NCI-H2171 (cell line): ENCODE results near the gene KDM2A.
"Not testable (repeated sequence)": the region's sequence is repeated elsewhere in the genome, so short reads cannot be mapped to it uniquely, and the experiment has no call there.

Experiments used
- DNase-seq: peaks from one replicate; lab custom pipeline; 2025; lab: John Stamatoyannopoulos, UW

KDM2A gene

DNA sequence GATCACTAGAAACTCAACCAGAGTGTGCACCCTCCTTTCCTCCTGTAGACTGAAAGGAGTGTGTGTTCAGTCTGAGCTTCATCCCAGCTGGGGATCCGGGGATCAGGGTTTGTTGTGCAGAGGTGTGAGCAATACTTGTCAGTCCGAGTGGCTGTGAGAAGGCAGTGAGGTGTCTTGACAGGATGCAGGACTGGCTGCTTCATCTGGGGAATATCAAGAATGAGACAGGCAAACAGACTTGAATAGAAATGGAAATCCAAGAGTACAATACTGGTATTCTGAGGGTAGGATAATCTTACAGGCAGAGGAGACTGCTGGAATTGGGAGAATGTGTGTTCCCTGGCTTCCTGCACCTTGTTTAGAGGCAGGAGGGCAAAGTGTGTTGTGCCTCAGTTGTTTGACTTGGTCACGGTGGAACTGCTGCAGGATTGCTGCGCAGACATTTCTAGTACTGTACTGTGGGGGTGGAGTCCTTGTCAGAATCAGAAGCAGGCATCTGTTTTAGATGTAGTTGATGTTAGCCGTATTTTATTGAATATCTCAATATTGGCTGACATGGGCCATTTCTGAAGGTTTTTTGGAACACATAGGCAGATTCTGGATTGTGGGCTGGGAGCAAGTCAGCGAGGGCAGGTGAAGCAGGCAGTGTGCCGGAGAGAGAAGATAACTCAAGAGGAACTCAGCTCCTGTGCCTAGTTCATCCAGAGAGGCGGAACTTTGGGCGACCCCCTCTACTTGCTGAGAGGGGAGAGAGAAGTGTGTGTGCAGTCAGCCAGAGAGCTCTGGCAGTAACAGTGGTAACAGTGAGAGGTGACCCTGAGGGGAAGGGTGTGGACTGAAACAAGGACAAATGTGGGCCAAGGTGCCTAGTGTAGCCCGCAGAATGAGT is 120.1 kb downstream of the KDM2A start:
- DNase-seq, result no peak

DNA sequence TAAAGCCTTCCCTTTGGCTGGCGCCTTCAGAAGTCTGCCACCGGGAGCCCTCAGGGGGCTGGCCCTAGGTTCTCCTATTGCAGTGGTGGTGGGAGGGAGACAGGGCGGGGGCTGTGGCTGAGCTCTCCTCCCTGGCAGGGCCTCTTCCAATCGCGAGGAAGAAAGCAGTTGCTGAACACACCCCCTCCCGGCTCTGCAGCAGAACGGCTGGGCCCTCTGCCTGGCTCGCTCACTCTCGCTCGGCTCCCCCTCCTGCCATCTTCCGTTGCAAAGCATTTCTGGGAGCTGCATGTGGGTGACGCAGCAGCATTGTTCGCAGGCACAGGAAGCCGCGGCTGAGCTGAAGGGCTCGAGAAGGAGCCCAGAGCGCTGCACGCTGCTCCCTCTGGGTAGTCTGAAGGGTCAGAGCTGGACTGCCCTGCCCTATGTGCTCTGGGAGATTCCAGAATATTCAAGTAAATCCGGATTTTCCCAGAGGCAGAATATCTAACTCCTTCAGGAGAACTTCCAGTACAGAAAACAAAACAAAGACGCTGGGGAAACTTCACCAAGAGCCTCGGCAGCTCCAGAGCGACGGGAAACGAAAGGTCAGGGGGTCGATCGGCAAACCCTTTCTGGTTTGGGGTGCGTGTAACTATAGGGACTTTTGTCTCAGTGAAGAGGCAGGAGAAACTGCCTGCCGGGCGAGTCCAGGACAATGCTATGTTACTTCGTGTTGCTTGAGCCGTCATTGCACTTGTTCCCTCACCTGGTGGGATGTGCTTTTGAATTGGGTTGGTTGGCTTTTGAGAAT is 120.9 kb downstream of the KDM2A start:
- DNase-seq, result peak; percentile 95

DNA sequence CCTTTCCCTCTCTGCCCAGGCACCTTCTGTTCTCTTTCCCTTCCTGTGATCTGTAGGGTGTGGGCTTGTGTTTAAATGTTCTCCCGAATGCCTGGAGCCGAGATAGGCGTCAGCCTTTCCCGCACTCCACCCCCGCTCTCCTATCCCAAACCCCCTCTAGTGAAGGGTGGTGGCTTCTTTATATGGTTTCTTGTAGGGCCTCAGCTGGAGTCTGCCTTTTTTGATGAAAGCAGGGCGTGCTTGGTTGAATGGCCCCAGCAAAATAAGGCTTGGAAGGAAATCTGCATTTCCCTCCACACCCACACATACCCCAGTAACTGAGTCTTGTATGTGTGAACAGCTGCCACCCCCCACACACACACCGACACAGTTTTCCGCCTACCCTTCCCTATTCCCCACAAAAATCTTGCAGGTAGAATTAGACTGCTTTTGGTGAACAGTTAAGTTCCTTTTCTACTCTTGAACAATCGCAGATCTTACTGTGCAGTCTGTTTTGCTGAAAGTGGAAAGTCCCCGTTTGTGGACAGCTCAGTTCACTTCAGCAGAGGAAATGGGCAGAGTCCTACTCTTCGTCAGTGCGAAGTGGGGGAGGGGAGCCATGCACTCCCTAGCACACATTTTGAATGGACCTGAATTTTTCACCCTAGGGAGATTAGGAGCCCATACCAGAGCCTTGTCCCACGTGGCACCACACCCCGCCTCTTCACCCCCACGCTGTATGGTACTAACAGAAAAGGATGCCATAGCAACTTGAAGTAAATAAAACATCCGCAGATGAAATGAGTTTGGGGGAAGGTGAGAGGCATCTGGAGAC is 121.7 kb downstream of the KDM2A start:
- peak; percentile 42 for DNase-seq

DNA sequence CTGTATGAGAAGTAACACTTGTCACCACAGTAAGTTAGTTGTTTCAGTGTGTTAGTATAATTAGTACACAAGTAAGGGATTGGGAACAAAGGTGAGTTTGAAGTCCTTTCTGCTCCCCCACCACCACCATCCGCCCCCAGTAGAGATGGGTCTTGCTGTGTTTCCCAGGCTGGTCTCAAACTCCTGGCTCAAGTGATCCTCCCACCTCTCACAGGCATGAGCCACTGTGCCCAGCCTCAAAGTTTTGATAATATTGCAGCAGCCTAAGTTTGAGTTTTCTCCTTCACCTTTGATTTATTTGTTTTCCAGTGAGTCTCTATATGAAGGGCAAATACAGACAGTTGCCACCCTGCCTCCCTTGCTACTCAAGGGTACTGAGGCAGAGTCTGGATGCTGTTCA is 123.5 kb downstream of the KDM2A start:
- no peak for DNase-seq

DNA sequence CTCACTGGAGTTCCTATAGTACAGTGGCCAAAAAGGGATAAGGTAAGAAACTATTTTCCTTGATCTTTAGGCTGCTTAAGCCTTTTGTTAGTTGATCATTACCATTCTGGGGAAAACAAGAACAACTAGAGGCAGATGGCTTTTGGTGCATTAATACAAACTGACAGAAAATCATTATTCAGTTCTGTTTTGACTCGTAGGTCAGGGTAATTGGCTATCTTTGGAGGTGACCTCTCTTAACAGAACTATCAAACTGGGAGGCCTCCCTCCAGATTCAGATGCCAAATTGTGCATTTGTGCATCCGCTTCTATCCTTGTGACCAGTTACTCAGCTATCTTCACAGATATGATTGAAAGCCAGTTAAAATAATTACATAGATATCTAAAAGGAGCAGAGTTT is 124.0 kb downstream of the KDM2A start:
- DNase-seq, result no peak

DNA sequence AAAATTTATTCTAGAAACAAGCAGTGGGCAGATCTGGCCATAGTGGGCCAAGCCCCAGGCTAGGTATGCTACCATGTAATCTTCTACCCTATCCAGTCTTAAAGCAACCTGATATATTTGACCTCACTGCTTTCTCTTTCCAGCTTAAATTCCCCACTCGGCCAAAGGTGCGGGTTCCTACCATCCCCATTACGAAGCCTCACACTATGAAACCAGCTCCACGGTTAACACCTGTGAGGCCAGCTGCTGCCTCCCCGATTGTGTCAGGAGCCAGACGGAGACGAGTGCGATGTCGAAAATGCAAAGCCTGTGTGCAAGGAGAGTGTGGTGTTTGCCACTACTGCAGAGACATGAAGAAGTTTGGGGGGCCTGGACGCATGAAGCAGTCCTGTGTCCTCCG is 126.0 kb downstream of the KDM2A start:
- no peak for DNase-seq

DNA sequence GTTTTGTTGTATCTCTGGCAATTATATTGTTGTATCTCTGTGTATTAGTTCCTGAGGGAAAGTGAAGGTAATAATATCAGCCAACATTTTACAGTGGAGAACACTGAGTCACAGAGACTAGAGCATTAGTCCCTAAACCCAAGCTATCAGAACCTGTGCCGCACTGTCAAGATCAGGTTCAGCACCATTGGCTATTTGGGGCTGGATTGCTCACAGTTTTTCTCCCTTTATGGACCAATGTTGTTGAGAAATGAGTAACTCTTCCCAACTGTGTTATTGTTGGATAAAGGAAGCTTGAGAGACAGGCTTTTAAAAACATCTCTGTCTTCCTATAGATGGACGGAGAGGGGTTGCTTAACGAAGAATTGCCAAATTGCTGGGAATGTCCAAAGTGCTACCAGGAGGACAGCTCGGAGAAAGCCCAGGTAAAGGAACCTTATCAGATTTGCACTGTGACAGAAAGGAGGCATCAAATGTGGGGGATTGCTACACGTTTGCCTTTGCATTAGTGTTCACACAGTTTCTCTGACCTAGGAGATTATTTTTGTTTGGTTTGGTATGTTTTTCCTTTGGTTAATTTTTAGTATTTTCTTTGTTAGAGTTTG is 129.0 kb downstream of the KDM2A start:
- no peak for DNase-seq

DNA sequence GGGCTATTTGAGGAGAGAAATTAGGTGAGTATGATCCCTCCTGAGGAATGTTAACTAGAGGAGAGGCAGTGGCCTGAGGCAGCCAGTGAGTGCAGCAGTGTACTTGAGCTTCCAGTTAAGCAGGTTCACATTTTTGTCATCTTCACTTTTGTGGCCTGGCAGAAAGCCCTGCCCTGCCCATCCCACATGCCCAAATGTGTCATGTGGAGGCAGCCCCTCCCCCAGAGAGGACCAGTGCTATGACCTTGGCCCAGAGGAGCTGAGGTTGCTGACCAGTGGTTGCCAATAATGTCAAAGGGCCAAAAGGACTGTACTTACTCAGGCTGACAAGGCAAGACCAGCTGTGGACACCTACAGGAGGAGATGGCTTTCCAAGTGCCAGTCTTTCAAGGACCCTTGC is 129.6 kb downstream of the KDM2A start:
- no peak for DNase-seq

DNA sequence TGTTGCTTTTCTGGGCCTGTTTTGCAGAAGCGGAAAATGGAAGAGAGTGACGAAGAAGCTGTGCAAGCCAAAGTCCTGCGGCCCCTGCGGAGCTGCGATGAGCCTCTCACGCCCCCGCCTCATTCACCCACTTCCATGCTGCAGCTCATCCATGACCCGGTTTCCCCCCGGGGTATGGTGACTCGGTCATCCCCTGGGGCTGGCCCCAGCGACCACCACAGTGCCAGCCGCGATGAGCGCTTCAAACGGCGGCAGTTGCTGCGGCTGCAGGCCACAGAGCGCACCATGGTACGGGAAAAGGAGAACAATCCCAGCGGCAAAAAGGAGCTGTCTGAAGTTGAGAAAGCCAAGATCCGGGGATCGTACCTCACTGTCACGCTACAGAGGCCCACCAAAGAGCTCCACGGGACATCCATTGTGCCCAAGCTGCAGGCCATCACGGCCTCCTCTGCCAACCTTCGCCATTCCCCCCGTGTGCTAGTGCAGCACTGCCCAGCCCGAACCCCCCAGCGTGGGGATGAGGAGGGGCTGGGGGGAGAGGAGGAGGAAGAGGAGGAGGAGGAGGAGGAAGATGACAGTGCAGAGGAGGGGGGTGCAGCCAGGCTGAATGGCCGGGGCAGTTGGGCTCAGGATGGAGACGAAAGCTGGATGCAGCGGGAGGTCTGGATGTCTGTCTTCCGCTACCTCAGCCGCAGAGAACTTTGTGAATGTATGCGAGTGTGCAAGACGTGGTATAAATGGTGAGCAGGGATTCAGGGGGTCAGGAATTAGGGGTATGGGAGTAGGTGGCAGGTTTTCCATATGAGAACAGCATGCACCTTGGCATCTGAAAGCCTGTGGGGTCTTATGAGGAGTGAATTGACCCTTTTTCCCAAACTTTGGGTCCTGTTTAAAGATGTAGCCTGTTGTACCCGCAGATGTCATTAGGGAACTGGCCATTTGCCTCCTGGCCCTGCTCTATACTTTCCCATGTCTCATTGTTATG is 131.3 kb downstream of the KDM2A start:
- DNase-seq, result no peak

DNA sequence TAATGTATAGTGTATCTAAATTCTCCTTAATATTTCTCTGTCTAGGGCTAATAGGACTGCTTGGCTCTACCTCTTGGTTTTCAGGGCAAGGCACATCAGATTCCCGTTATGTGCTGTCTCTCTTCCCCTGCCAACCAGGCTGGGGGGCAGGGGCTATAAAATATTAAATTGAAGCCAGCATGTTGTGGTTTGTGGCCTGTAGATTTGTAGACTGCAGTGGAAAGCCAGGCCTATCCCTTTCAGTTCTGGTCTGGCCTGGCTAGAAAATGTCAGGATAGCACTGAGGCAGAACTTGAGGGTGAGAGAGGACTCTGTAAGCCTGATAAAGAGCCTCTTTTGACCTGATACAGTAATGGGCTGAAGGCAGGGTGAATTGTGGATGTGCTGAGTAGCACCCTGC is 132.8 kb downstream of the KDM2A start:
- no peak for DNase-seq

DNA sequence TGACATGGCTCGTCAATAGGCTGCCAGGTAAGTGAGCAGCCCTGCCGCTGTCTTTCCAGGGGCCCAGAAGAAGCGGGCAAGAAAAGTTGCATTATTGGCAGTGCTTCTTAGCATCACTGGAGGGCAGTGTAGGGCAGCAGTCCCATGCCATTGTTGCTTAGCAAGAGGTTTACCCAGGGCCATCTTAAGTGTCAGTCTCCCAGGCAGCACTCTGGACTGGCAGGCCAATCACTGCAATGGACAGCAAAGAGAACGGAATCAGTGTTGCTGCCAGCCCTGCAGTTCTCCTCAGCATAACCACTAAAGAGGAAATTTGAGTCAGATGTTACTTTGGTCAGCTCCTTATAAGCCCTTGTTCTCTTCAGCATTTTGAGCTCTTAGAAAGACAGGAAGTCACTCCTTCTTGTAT is 133.8 kb downstream of the KDM2A start:
- no peak for DNase-seq

DNA sequence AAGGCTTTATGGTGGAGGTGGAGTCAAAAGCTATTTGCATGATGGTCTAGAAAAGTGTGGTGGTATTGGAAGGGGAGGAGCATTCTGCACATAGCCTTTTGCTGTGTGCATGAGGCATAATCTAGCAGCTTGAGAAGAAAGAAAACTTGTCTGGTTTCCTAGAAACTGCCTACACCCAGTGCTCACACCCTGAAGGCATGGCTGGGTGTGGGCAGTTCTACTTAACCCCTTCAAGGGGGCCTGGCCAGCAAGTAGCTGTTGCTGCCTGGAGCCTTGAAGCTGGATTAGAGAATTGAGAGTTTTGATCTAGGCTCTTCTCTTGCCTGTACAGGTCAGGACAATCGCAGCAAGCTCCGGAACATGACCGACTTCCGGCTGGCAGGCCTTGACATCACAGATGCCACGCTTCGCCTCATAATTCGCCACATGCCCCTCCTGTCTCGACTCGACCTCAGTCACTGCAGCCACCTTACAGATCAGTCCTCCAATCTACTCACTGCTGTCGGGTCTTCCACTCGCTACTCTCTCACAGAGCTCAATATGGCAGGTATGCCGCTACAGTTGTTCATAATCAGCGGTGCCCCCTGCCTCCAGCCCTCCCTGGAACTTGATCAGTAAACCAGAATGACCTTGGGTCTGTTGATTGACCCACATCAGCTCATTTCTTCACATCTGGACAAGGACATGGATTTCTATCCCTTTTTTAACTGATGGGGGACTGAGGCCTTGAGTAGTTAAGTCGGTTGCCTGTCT is 135.0 kb downstream of the KDM2A start:
- no peak for DNase-seq

DNA sequence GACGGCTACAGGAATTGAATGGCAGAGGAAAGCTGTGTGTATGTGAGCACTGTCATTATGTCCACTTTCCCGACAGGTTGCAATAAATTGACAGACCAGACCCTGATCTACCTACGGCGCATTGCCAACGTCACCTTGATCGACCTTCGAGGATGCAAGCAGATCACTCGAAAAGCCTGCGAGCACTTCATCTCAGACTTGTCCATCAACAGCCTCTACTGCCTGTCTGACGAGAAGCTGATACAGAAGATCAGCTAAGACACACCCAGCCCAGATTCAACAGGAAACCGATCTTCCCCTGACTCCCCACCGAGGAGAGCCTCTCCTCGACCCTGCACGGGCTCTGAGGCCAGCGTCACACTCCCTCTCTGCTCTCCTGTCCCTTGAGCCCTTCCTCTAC is 135.7 kb downstream of the KDM2A start:
- no peak for DNase-seq

DNA sequence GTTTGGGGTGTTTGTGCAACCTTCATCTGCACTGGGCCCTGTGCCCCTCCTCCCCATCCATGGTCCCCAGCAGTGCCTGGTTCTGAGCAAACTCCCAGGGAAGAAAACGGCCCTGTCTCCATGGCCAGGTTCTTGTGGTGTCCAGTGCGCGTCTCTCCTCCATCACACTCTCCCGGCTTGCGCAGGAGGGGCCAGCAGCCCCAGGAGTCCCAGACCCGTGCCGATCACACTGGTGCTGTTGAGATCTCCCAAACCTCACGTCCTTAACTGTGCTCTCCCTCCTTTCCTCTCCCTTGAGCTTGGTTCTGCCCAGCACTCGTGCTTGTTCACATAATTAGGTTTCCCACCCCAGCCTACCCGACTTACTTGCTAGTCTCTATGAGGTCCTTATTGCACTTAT is 136.3 kb downstream of the KDM2A start:
- no peak for DNase-seq

DNA sequence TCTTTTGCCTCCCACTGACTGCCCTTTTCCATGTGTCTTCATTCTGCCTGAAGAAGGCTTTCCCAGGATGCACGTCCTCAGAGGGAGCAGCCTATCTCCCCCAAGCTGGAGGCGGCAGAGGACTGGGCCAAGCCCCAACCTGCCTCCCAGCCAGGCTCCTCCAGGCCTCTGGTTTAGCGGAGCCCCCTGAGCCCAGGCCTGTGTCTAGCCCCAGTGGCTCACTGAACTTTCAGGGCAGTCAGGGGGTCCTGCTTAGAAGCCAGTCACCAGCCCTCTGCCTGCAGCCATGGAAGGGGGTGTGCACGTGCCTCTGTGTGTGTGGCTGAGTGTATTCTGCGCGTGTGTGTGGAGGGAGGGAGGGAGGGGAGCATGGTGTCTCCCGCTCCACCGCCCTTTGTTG is 136.8 kb downstream of the KDM2A start:
- DNase-seq, result no peak

DNA sequence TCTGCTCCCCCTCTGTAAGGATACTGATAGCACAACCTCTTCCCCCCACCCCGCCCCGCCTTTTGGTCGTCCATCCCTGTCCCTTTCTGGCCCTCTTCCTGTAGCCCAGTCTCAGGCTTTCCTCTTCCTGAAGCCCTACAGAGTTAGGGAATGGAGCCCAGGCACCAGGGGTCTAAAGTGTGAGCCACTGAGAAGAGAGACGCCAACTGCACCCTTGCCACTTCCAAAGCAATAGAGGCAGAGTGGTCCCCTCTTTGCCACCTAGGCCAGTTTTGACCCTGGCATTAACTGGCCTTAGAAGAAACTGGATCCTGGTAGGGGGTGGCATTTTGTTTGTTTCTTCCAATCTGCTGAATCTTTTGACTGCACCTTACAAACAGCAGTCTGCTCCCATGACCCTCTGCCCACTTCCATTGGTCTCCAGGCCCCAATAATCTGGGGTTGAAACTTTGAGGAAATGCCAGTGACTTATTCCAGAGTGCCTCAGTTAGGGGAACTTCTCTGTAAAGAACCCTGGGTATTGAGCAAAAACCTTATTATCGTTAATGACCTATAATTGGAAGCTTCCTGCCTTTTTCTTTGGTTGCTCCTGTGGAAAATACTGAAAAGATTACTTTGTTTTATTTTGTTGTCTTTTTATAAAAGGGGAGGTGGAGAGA is 137.5 kb downstream of the KDM2A start:
- no peak for DNase-seq

DNA sequence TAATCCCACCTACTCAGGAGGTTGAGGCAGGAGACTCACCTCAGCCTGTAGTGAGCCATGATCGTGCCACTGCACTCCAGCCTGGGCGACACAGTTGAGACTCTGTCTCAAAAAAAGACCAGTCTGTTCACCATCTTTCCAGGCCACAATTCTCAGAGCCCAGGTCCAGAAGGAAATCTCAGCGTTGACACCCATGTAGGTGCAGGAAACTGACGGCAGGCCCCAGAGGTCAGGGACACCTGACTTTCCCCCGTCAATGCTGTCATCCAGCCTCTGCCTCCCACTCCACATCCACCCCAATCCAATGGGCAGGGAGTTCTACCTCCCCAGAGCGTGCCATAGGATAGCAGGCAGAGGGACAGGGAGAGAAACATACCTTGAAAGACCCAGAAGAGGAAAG is 141.3 kb downstream of the KDM2A start:
- DNase-seq, result no peak

DNA sequence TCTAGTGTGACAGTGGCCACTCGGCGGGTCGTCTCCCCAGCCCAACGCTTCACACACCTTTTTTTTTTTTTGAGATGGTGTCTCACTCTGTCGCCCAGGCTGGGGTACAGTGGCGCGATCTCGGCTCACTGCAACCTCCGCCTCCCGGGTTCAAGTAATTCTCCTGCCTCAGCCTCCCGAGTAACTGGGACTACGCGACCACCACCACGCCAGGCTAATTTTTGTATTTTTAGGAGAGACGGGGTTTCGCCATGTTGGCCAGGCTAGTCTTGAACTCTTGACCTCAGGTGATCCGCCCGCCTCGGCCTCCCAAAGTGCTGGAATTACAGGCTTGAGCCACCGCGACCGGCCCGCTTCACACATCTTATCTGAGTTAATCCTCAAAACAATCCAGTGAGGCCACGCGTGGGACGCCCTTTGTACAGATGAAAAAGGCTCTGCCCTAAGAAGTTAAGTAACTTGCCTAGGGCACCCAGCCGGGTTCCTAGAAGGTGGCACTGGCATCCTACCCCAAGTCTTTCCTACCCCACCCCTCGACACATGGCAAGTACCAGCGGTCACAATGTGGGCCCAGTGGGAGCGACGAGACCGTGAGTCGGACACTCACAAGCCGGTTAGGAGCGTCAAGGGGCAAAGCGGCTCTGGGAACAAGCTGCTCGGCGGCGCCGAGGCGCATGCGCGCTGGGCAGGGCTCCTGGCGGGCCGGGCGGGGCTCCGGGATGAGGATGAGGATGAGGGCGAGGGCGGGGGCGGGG is 142.0 kb downstream of the KDM2A start:
- DNase-seq, result not testable (repeated sequence)

DNA sequence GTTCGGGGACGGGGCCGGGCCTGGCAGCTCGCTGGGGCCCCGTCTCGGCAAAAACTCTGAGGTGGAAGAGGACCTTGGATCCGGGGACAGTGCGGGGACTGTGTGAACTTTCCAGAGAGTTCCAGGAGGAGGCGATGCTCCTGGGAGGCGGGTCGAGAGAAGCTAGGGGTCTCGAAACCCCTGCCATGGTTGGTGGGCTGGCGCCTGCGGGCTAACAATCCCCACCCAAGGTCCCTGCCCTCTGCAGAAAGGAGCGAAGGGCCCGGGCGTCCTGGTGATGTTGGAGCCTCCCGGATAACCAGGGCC is 142.5 kb downstream of the KDM2A start:
- no peak for DNase-seq
